BLaER1 (cell line): ENCODE measurements around the gene FKBP7.

ENCODE experiments used
- H3K27ac ChIP-seq: shearing (Covaris generic); formaldehyde crosslinking; 2 replicates; pipeline ENCODE4 v1.8.1; 2022
- H3K27me3 ChIP-seq: shearing (Covaris generic); formaldehyde crosslinking; 2 replicates; pipeline ENCODE4 v1.8.1; 2022
- H3K36me3 ChIP-seq: shearing (Covaris generic); formaldehyde crosslinking; 2 replicates; pipeline ENCODE4 v1.8.1; 2022
- H3K4me1 ChIP-seq: shearing (Covaris generic); formaldehyde crosslinking; 2 replicates; pipeline ENCODE4 v1.8.1; 2022
- H3K4me2 ChIP-seq: shearing (Covaris generic); formaldehyde crosslinking; 2 replicates; pipeline ENCODE4 v1.8.1; 2022
- H3K4me3 ChIP-seq: shearing (Covaris generic); formaldehyde crosslinking; 2 replicates; pipeline ENCODE4 v1.8.1; 2022
- H3K9ac ChIP-seq: shearing (Covaris generic); formaldehyde crosslinking; 2 replicates; pipeline ENCODE4 v1.8.1; 2022
- H3K9me3 ChIP-seq: shearing (Covaris generic); formaldehyde crosslinking; 2 replicates; pipeline ENCODE4 v1.8.1; 2022
- H4K20me1 ChIP-seq: shearing (Covaris generic); formaldehyde crosslinking; 2 replicates; pipeline ENCODE4 v1.8.1; 2022
- Cebpa-rat ChIP-seq: shearing (Covaris generic); IDR thresholded peaks from 2 replicates; pipeline ENCODE4 v1.8.1; 2022

Gene FKBP7

DNA sequence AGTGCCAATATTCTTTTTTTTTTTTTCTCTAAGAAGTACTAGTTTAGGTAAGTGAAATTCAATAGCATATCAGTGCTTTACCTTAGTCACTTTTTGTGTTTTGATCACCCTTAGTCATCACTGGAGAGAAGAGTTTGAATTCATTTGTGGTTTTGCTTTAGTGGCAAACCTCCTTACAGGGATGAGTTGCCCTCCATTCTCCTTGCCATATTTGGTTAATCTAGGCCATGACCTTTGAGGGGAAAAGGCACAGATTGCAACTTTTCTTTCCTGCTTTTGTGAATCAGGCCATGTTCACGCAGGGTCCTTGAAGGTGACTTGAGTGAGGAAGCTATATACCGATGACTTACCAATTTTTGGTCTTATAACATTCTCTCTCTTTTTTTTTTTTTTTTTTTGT is 36.3 kb upstream of the FKBP7 start:
- Histone ChIP-seq H3K4me2 (no peak overlapping the region), H3K9ac (no peak overlapping the region), H3K4me3 (no peak overlapping the region), H3K4me1 (no peaks in the 10 kb centered on the region), H4K20me1 (no peaks in the 10 kb centered on the region; the same call in 1 of the 2 replicates), H3K27me3 (no peaks in the 10 kb centered on the region), H3K27ac (no peak overlapping the region), H3K9me3 (no peaks in the 10 kb centered on the region), H3K36me3 (peaks cover 66% of the 10 kb centered on the region)
- no peak for TF ChIP-seq Cebpa-rat

GRCh38 chr2:178513876-178514275 is 35.5 kb upstream of the FKBP7 start:
- H3K27me3 ChIP-seq = no peaks in the 10 kb centered on the region
- H3K4me1 ChIP-seq = no peaks in the 10 kb centered on the region
- no peak overlapping the region for H3K27ac ChIP-seq
- H3K4me3 ChIP-seq = no peak overlapping the region
- no peaks in the 10 kb centered on the region; the same call in 1 of the 2 replicates for H4K20me1 ChIP-seq
- H3K9ac ChIP-seq = no peak overlapping the region
- TF ChIP-seq Cebpa-rat = no peak
- H3K36me3 ChIP-seq = peaks cover 71% of the 10 kb centered on the region
- H3K9me3 ChIP-seq = no peaks in the 10 kb centered on the region
- H3K4me2 ChIP-seq = no peak overlapping the region

DNA sequence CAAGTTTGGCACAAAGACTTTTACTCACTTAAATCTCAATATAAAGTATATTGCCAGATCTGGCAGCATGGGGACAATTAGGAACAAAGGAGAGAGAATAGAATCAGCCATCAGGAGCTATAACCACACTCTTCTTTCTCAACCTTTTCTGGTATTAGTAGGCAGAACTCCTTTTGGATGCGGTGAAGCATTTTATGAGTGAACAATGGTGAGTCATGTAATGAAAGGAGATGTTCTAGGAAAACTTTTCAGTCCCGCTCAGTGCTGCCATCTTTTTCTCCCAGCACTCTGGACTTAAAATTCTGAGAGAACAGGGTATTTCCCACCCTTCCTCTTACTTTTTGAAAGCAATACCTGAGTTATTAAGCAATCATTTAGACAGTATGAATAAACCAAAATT is 34.1 kb upstream of the FKBP7 start:
- peaks cover 63% of the 10 kb centered on the region for H3K36me3 ChIP-seq
- no peak overlapping the region for H3K4me2 ChIP-seq
- no peaks in the 10 kb centered on the region for H3K9me3 ChIP-seq
- no peaks in the 10 kb centered on the region for H3K27me3 ChIP-seq
- no peak for TF ChIP-seq Cebpa-rat
- H3K9ac ChIP-seq = no peak overlapping the region
- no peaks in the 10 kb centered on the region for H3K4me1 ChIP-seq
- H3K27ac ChIP-seq = no peak overlapping the region
- no peak overlapping the region for H3K4me3 ChIP-seq
- no peaks in the 10 kb centered on the region; the same call in 1 of the 2 replicates for H4K20me1 ChIP-seq

DNA sequence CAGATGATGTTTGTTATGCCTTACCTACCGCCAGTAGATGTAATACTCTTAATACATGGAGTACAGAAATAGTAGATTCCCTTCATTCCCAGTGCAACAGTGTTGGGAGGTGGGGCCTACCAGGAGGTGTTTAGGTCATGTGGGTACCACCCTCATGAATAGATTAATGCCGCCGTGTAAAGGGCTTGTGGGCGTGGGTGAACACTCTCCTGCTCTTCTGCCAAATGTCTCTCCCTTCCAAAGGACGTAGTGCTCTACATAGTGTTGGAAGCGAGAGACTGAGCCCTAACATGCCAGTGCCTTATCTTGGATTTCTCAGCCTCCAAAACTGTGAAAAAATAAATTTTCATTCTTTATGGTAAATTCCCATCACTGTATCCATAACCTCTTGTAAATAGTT is 32.0 kb upstream of the FKBP7 start:
- peaks cover 66% of the 10 kb centered on the region for H3K36me3 ChIP-seq
- no peak for TF ChIP-seq Cebpa-rat

DNA sequence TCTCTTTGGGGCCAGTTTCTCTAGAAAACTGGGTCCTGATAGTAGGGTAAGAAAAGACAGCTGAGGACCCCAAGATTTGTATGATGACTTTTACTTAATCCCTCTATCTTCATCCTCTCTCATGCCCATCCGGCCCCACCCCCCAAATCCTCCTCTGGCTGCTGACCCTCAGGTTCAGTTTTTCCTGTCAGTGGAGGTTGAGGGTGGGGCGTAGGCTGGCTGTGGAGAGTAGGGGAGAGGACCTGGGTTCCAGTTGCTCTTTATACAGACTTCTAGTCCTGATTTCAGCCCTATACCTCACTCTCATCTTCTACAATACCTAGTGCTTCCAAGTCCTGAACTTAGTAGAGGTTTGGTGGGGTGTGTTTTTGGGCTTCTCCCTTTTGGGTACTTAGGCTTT is 30.2 kb upstream of the FKBP7 start:
- Histone ChIP-seq H4K20me1 (no peaks in the 10 kb centered on the region), H3K27me3 (no peaks in the 10 kb centered on the region), H3K36me3 (peaks cover 62% of the 10 kb centered on the region), H3K9ac (no peak overlapping the region), H3K27ac (no peak overlapping the region), H3K4me1 (no peaks in the 10 kb centered on the region), H3K9me3 (no peaks in the 10 kb centered on the region), H3K4me2 (no peak overlapping the region), H3K4me3 (no peak overlapping the region)
- no peak for TF ChIP-seq Cebpa-rat

More for the DNA sequence above, 32.0 kb upstream of the FKBP7 start:
- Histone ChIP-seq H3K4me1 (no peaks in the 10 kb centered on the region), H3K9me3 (no peaks in the 10 kb centered on the region), H4K20me1 (no peaks in the 10 kb centered on the region; the same call in 1 of the 2 replicates), H3K27ac (no peak overlapping the region), H3K4me2 (no peak overlapping the region), H3K9ac (no peak overlapping the region), H3K4me3 (no peak overlapping the region), H3K27me3 (no peaks in the 10 kb centered on the region)

GRCh38 chr2:178506949-178507348 is 28.5 kb upstream of the FKBP7 start:
- Histone ChIP-seq H3K4me3 (no peak overlapping the region), H3K9ac (no peak overlapping the region), H3K27me3 (no peaks in the 10 kb centered on the region), H3K9me3 (no peaks in the 10 kb centered on the region), H3K4me2 (no peak overlapping the region), H4K20me1 (no peaks in the 10 kb centered on the region), H3K27ac (no peak overlapping the region), H3K36me3 (peaks cover 67% of the 10 kb centered on the region), H3K4me1 (no peaks in the 10 kb centered on the region)
- no peak for TF ChIP-seq Cebpa-rat

DNA sequence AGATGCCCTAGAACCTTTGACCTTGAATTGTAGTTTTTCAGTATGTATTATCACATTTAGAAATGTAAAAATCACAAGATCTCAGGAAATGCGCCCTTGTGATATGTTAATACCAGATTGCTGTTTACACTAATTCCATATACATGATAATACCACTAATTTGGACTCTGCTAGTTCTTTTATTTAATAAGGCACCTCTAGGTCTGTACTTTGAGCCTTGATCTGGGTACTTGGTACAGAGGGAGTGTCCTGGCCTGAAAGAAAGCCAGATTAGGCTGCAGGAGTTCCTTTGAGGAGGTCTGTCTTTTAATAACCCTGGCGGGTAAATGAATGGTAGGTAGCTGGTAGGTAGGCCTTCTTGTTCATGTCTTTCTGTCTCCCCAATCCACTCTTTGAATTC is 28.1 kb upstream of the FKBP7 start:
- Histone ChIP-seq H3K4me2 (no peak overlapping the region), H3K9me3 (no peaks in the 10 kb centered on the region), H3K4me3 (no peak overlapping the region), H3K36me3 (peaks cover 68% of the 10 kb centered on the region), H4K20me1 (no peaks in the 10 kb centered on the region), H3K27ac (no peak overlapping the region), H3K27me3 (no peaks in the 10 kb centered on the region), H3K9ac (no peak overlapping the region), H3K4me1 (no peaks in the 10 kb centered on the region)
- TF ChIP-seq Cebpa-rat = no peak

DNA sequence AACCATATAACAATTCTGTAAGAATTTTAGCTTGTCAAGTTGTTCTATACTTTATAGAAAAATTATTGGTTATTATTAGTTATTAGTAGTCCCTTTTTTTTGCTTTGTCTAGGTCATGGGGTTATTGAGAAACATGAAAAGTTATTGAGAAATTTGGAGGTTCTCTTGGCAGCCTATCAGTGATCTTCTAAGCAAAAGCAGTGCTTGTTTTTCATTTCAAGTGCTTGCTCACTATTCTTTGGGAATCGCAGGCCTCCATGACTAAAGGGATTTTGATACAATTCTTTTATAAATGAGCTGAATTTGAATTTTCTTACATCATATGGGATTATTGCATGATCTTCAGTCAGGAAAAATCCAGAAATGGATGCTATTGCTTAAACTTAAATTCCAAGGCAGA is 27.7 kb upstream of the FKBP7 start:
- Histone ChIP-seq H3K4me1 (no peaks in the 10 kb centered on the region), H3K9ac (no peak overlapping the region), H3K27ac (no peak overlapping the region), H3K9me3 (no peaks in the 10 kb centered on the region), H3K4me3 (no peak overlapping the region), H4K20me1 (no peaks in the 10 kb centered on the region), H3K27me3 (no peaks in the 10 kb centered on the region), H3K36me3 (peaks cover 68% of the 10 kb centered on the region), H3K4me2 (no peak overlapping the region)
- no peak for TF ChIP-seq Cebpa-rat

DNA sequence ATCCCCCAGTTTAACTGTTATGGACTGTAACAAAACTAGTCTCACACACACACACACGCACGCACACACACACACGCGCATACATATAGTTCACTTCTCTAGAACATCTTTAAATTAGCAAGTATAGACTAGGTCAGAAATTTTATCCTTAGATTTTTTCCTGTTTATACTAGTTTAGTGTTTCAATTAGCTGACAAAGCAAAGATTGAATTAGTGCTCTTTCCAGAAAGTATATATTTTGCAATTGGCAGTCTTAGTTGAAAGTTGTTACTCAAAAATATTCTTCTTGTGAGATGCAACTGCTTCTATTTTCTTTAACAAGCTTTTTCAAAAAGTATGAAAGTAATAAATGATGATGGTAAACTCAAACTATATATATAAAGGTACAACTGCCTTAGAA is 24.4 kb upstream of the FKBP7 start:
- H3K9ac ChIP-seq = no peak overlapping the region
- no peaks in the 10 kb centered on the region for H3K9me3 ChIP-seq
- no peaks in the 10 kb centered on the region for H4K20me1 ChIP-seq
- no peak overlapping the region for H3K4me2 ChIP-seq
- peaks cover 69% of the 10 kb centered on the region for H3K36me3 ChIP-seq
- no peaks in the 10 kb centered on the region for H3K27me3 ChIP-seq
- H3K4me1 ChIP-seq = no peaks in the 10 kb centered on the region
- no peak overlapping the region for H3K4me3 ChIP-seq
- H3K27ac ChIP-seq = no peak overlapping the region
- no peak for TF ChIP-seq Cebpa-rat

DNA sequence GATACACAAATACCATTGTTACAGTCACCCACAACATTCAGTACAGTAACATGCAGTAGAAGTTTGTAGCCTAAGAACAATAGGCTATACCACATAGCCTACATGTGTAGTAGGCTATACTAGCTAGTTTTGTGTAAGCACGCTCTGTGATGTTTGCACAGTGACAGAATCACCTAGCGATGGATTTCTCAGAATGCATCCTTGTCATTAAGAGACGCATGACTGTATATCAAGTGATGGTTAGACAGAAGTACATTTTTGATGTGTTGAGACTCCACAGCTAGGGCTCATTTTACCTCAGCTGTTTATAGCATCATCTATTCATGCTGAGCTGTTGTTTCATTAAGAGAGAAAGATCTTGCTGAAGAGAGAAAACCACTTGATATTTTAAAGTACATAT is 21.2 kb upstream of the FKBP7 start:
- Histone ChIP-seq H4K20me1 (no peaks in the 10 kb centered on the region), H3K9me3 (no peaks in the 10 kb centered on the region), H3K36me3 (peaks cover 84% of the 10 kb centered on the region), H3K27ac (no peak overlapping the region), H3K4me1 (no peaks in the 10 kb centered on the region), H3K4me2 (no peak overlapping the region), H3K27me3 (no peaks in the 10 kb centered on the region), H3K4me3 (no peak overlapping the region), H3K9ac (no peak overlapping the region)
- TF ChIP-seq Cebpa-rat = no peak

DNA sequence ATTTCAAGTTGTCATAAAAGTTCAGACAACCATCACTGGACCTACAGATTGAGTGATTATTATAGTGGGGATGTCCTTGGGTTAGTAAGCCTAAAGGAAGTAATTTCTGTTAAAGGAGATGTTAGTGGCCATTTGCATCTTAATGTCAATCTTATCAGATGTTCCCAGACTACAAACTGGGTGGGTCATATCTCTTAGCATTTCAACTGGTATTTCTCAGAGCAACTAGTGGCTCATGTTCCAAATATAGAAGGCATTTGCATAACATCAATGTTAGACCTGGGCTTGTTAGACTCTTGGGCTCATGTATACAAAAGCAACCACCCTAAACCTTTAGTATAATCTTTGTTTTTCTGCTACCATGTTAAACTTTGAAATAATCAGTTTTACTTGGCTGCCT is 19.7 kb upstream of the FKBP7 start:
- Histone ChIP-seq H3K4me3 (no peak overlapping the region), H3K27me3 (no peaks in the 10 kb centered on the region), H3K9me3 (no peaks in the 10 kb centered on the region), H4K20me1 (no peaks in the 10 kb centered on the region), H3K27ac (no peak overlapping the region), H3K9ac (no peak overlapping the region), H3K4me1 (no peaks in the 10 kb centered on the region), H3K4me2 (no peak overlapping the region), H3K36me3 (peaks cover 86% of the 10 kb centered on the region)
- TF ChIP-seq Cebpa-rat = no peak
